ENCODE data around the gene RSPH10B2.
"Not testable (repeated sequence)": the region's sequence is repeated elsewhere in the genome, so short reads cannot be mapped to it uniquely, and the experiment has no call there.

The RSPH10B2 gene

DNA sequence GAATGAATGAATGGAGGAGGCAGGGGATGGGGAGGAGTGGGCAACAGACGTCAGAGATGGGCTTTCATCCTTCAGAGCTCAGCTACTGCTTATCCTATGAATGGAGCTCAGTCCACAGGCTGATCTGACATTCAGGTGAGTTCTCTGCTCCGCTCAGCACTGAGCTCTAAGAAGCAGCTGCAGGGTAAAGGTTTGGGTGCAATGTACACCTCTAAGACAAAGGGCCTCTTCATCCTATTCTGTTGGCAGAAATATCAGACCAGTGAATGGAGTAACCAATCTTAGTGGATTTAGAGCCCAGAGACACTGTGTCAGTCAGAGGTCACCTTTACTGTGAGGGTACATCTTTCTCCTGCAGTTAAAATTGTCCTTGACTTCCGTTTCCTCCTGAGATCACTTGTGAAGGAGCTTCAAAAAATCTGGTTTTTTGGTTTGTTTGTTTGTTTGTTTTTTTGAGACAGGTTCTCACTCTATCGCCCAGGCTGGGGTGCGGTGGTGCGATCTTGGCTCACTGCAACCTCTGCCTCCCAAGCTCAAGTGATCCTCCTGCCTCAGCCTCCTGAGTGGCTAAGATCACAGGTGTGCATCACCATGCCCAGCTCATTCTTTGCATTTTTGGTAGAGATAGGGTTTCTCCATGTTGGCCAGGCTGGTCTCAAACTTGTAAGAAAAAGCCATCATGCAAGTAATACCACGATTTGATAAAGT lies 77.3 kb downstream of the RSPH10B2 start:
- in situ Hi-C loops (cut with HindIII; ENCODE audit: low pct_ligation_motif_present, low sequenced_read_pairs) = no loop called here
- H3K27me3 ChIP-seq (replicated peaks) = no peaks in the 10 kb centered on the region
- TF ChIP-seq, protein P1, sequence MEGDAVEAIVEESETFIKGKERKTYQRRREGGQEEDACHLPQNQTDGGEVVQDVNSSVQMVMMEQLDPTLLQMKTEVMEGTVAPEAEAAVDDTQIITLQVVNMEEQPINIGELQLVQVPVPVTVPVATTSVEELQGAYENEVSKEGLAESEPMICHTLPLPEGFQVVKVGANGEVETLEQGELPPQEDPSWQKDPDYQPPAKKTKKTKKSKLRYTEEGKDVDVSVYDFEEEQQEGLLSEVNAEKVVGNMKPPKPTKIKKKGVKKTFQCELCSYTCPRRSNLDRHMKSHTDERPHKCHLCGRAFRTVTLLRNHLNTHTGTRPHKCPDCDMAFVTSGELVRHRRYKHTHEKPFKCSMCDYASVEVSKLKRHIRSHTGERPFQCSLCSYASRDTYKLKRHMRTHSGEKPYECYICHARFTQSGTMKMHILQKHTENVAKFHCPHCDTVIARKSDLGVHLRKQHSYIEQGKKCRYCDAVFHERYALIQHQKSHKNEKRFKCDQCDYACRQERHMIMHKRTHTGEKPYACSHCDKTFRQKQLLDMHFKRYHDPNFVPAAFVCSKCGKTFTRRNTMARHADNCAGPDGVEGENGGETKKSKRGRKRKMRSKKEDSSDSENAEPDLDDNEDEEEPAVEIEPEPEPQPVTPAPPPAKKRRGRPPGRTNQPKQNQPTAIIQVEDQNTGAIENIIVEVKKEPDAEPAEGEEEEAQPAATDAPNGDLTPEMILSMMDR (IDR thresholded peaks at IDR 0.05; ENCODE audit: low read depth, low read length, missing control alignments) = no peak

DNA sequence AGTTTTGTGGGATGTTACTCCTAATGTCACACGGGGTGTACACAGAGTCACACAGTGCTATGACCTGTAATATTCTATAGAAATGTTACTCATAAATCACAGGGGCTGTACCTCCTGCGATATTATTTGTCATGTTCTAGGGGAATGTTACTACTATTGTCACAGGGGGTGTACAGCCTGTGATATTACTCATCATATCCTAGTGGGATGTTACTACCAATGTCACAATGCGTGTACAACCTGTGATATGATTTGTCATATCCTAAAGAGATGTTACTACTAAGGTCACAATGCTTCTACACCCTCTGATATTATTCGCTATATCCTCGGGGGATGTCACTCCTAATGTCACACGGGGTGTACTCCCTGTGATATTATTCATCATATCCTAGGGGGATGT lies 79.7 kb downstream of the RSPH10B2 start:
- TF ChIP-seq, protein P1 (IDR thresholded peaks at IDR 0.05; ENCODE audit: low read depth, low read length, missing control alignments) = no peak
- DNase-seq = no peak
- H3K27ac ChIP-seq = no peak overlapping the region
- H3K4me3 ChIP-seq (ENCODE audit: low read depth, low read length) = no peak overlapping the region
- in situ Hi-C loops (cut with HindIII; ENCODE audit: low pct_ligation_motif_present, low sequenced_read_pairs) = no loop called here
- no peaks in the 10 kb centered on the region for H3K36me3 ChIP-seq (replicated peaks)
- no peaks in the 10 kb centered on the region for H3K27me3 ChIP-seq (replicated peaks)

More for the DNA sequence above, 77.3 kb downstream of the RSPH10B2 start:
- no peak for DNase-seq
- H3K36me3 ChIP-seq (replicated peaks) = no peaks in the 10 kb centered on the region
- H3K27ac ChIP-seq = no peak overlapping the region
- no peak overlapping the region for H3K4me3 ChIP-seq (ENCODE audit: low read depth, low read length)

DNA sequence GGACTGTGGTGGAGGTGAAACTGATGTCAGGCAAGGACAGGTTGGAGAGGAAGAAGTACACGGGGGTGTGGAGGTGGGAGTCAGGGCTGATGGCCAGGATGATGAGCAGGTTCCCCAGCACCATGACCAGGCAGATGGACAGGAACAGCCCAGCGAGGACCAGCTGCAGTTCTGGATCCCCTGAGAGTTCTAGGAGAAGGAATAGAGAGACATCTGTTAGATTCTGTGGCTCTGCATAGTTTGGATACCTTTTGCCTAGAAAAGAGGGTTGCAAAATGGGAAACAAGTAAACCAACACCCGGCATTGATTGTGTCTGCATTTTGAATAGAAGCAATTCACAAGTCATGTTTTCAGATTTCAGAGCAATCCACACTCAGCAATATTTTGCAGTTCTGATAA lies 81.6 kb downstream of the RSPH10B2 start:
- H3K36me3 ChIP-seq (replicated peaks); H3K27ac ChIP-seq; H3K4me3 ChIP-seq (ENCODE audit: low read depth, low read length); DNase-seq; H3K27me3 ChIP-seq (replicated peaks); in situ Hi-C loops (cut with HindIII; ENCODE audit: low pct_ligation_motif_present, low sequenced_read_pairs): not testable (repeated sequence)

DNA sequence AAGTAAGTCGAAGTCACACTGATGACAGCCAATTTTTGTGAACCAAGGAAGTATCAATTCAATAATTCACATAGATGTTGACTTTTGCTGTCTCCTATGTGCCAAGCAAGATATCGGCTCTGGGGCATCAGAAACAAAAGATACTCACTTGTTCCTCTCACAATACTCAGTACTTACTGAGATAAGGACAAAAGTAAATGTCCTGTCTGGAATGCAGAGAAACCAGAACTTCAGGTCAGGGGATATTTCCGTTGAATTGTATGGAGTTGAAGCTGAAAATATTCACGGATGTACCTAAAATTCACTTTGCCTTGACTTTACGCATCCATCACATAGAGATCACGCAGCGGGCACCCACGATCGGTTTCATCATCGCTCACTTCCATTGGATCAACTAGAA lies 83.2 kb downstream of the RSPH10B2 start:
- in situ Hi-C loops (cut with HindIII; ENCODE audit: low pct_ligation_motif_present, low sequenced_read_pairs); DNase-seq; H3K27ac ChIP-seq; H3K27me3 ChIP-seq (replicated peaks); H3K36me3 ChIP-seq (replicated peaks); H3K4me3 ChIP-seq (ENCODE audit: low read depth, low read length): not testable (repeated sequence)

DNA sequence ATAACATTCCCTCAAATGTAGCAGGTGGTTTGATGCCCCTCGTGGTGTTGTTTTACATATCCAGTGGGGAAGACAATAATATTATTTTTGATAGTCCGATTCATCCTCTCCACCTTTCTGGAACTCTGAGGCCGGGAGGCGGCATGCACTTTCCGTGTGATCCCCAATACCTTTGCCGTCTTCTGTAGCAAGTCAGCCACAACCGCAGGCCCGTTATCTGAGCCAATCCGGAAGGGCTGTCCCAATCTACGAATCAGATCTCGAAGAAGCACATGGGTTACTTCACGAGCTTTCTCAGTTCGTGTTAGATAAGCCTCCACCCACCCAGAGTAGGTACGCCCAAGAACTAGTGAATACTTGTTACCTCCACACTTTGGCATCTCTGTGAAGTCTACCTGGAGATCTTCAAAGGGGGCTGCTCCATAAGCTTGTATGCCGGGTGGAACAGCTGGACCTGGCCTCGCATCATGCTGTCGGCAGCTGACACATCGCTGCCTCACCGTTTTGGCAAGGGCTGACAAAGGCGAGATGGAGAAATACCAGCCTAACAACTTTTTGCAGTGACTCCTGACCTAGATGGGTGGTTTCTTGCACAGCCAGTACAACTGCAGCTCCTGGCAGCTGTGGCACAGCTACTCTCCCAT lies 88.5 kb downstream of the RSPH10B2 start:
- DNase-seq; H3K4me3 ChIP-seq (ENCODE audit: low read depth, low read length); H3K27ac ChIP-seq; H3K27me3 ChIP-seq (replicated peaks); H3K36me3 ChIP-seq (replicated peaks); in situ Hi-C loops (cut with HindIII; ENCODE audit: low pct_ligation_motif_present, low sequenced_read_pairs): not testable (repeated sequence)

DNA sequence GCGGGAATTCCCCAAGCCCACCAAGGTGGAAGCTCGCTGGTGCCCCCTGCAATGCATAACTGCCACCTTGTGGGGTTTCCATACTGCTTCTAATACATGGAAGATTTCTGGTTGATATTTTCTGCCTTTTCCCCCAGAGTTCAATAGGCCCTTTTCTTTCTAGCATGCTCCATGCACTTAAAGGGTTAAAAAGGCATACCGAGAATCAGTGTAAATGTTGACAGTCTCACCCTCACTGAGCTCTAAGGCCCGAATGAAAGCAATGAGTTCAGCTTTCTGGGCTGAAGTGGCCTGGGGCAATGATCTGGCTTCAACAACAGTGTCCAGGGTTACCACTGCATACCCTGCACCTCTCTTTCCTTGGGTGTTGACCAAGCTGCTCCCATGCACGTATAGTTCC lies 89.2 kb downstream of the RSPH10B2 start:
- H3K27ac ChIP-seq; in situ Hi-C loops (cut with HindIII; ENCODE audit: low pct_ligation_motif_present, low sequenced_read_pairs); H3K36me3 ChIP-seq (replicated peaks); H3K4me3 ChIP-seq (ENCODE audit: low read depth, low read length); DNase-seq; H3K27me3 ChIP-seq (replicated peaks): not testable (repeated sequence)

DNA sequence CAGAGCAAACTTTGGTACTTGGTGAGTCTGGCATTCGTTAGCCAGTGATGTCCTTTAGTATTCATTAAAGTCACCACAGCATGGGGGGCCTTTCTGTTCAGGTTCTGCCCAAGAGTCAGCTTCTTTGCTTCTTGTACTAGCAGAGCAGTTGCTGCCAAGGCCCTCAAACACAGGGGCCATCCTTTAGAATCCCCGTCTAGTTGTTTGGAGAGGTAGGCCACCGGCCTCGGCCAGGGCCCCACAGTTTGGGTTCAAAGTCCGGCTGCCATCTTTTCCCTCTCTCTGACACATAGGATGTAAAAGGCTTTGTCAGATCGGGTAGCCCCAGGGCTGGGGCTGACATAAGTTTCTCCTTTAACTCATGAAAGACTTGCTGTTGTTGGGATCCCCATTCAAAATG lies 89.8 kb downstream of the RSPH10B2 start:
- H3K27me3 ChIP-seq (replicated peaks); DNase-seq; H3K36me3 ChIP-seq (replicated peaks); H3K27ac ChIP-seq; H3K4me3 ChIP-seq (ENCODE audit: low read depth, low read length); in situ Hi-C loops (cut with HindIII; ENCODE audit: low pct_ligation_motif_present, low sequenced_read_pairs): not testable (repeated sequence)

DNA sequence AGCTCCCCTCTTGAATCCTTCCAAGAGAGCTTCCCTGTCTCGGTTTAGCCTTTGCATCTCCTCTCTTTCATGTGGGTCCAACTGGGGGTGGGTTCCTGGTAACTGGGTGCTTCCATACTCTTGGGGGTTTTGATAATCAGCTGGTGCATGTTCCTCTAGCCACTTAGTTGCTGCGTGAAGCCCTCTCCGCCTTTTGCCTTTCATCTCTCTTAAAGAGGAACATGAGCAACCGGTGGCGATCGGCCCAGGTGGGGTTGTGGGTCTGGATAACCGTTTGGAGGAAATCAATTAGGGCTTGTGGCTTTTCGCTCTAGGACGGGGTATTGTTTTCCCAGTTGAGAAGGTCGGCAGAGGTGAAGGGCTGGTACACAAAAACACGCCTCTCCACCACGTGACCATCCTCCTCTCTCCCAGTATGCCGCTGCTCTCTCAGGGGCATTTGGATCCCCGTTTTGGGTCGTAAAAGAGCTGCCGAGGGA lies 92.1 kb downstream of the RSPH10B2 start:
- DNase-seq; H3K27me3 ChIP-seq (replicated peaks); H3K27ac ChIP-seq; H3K36me3 ChIP-seq (replicated peaks); H3K4me3 ChIP-seq (ENCODE audit: low read depth, low read length); in situ Hi-C loops (cut with HindIII; ENCODE audit: low pct_ligation_motif_present, low sequenced_read_pairs): not testable (repeated sequence)

DNA sequence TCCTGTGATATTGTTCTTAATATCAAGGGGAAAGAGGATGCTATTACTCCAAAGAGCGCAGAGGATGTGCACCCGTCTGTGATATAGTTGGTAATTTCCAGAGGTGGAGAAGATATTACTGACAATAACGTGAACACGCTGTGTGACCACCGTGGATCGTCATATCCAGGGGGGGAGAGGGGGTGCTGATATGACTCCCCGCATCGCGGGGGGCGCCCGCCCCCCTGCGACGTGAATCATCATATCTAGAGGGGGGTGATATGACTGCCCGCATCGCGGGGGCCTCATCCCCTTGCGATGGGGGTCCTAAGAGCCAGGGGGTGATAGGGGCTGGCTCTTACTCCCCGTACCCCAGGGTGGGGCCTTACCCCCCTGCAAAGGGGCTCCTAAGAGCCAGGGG lies 93.8 kb downstream of the RSPH10B2 start:
- in situ Hi-C loops (cut with HindIII; ENCODE audit: low pct_ligation_motif_present, low sequenced_read_pairs); H3K27ac ChIP-seq; DNase-seq: not testable (repeated sequence)

More for the DNA sequence above, 93.8 kb downstream of the RSPH10B2 start:
- not testable (repeated sequence) for H3K36me3 ChIP-seq (replicated peaks); H3K27me3 ChIP-seq (replicated peaks); H3K4me3 ChIP-seq (ENCODE audit: low read depth, low read length)

Measured in brain microvascular endothelial cell (primary cell).